Measurements from ENCODE around the gene ULK2. TPM values are rescaled to one million over a fixed set of nuclear protein-coding genes. Genes with fewer than 3 reads are reported as not detected.

The ULK2 gene
- total RNA-seq (2022; extraction: Qiagen RNA extraction; ENCODE audit: low read depth) = 10.1 to 15.8 TPM (median 15.3 TPM) in 5 replicates

DNA sequence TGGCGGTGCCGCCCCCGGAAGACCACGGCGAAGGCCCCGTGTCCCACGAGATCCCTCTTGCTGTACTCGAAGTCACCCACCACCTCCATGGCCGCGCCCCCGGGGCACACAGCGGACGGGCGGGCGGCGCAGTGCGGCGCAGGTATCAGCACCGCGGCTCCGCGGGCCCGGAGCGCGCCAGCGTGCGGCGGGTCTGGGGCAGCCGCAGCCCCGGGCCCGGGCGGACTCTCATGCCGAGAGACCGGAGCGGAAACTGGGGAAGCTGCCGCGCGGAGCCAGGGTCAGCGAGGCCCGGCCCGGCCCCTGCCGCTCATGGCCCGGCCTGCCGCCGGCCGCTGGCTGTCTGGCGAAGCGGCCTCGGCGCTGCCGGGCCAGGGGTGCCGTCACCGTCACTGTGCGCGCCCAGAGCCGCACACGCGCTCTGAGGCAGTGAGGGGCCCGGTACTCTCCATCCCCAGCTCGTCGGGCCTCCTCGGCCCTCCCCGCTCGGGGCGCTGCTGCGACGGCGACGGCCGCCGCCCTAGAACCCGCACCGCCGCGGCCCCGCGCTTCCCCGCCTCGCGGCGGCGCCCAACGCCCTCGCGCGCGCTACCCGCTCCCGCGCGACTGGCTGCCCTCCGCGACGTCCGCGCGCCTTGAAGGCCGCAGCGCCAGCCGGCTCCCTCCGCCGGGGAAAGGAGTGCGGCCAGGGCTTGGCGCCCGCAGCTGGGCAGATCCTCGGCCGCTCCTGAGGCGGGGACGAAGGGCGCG, at the start of gene ULK2:
Gene ULK2, minus strand, starts transcription at position 608 of the 750 bp plus-strand sequence. Its CDS starts 519 bp downstream, at position 89.

DNA sequence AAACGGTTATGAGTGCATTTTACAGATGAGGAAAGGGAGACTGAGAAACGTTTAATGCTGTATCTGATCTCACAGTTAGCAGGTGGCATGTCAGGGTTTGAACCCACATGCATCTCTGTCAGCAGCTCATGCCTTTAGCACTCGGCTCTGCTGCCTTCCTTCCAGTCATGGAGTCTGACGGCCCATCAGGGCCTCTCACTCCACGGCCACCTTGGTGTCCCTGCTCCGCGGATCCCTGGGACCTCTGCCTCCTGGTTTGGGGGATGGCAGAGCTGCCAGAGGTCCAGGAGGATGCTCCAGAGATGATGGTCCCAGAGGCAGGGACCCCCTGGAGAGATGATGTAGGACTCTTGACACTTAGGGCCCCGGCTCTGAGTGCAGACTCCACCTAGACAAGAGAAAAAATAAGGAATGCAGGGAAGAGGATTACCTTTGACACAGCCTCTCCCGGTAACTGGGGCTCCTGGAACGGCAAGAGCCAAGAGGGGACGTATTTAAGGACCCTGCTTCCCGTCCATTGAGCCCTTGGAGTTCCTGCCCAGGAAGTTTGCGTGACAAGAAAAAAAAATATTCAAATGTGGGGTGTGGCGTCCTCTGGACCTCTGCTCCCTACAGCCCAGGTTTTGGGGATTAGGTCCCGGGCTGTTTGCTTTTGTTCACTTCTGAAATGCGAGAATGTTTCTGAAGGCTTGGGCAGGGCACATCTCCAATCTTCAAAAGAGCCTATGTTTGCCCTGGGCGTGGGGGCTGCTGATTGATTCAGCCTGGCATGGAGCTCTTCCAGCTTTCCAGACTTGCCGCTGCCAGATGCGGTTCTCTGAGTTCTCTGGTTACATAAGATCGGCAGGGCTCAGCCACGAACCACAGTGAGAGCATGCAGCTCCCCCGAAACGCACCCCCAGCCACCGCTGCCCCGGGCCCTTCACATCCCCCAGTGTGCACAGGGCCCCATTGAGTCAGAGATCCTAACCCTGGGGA, 119.6 kb downstream of the ULK2 start, which contains the start of gene ALDH3A1:
Gene ALDH3A1, minus strand, starts transcription at position 470 of the 978 bp plus-strand sequence. CDS start 3,169 bp downstream, outside the sequence.

Other genes starting within 250 kb of the ULK2 start
- gene ALDH3A2, start 219.2 kb downstream of the ULK2 start, total RNA-seq (2022; extraction: Qiagen RNA extraction; ENCODE audit: low read depth) = 148 to 189 TPM (median 178 TPM) in 5 replicates
- gene SLC47A2, start 151.4 kb downstream of the ULK2 start, total RNA-seq (2022; extraction: Qiagen RNA extraction; ENCODE audit: low read depth) = 0.06 to 0.15 TPM (median 0.10 TPM) in 4 of 5 replicates, not detected in the other
- gene ALDH3A1, start 119.6 kb downstream of the ULK2 start, total RNA-seq (2022; extraction: Qiagen RNA extraction; ENCODE audit: low read depth) = 726 to 1,151 TPM (median 866 TPM) in 5 replicates
- gene AKAP10, start 109.9 kb upstream of the ULK2 start, total RNA-seq (2022; extraction: Qiagen RNA extraction; ENCODE audit: low read depth) = 21.4 to 26.2 TPM (median 22.9 TPM) in 5 replicates
- gene SPECC1, start 141.4 kb upstream of the ULK2 start, total RNA-seq (2022; extraction: Qiagen RNA extraction; ENCODE audit: low read depth) = 48.5 to 67.5 TPM (median 53.3 TPM) in 5 replicates